ENCODE results near the gene FCN3. TPM values are rescaled to one million over a fixed set of nuclear protein-coding genes. Genes with fewer than 3 reads are reported as not detected.
A peak's percentile ranks its signal among the peaks of the same experiment; 100 is the strongest.

Gene FCN3
- total RNA-seq (2011; cell fraction: chromatin; rRNA removed; ENCODE audit: low replicate concordance) = not detected in 2 replicates
- not detected in 2 replicates for total RNA-seq (2011; cell fraction: nucleolus; rRNA removed)
- total RNA-seq (2011; cell fraction: nucleoplasm; rRNA removed) = not detected in 2 replicates
- total RNA-seq (2014; rRNA removed) = not detected in 2 replicates
- not detected in 2 replicates for total RNA-seq (2014; rRNA removed; fragmentation: Illumina TruSeq; extraction: Trizol)
- total RNA-seq (2015; rRNA removed; fragmentation: Illumina TruSeq; extraction: Trizol) = not detected in 2 replicates
- total RNA-seq (2021) = 0.31 and 0.49 TPM in 2 replicates
- 0.15 TPM in 1 of 2 replicates, not detected in the other for polyA plus RNA-seq (2011; rRNA removed)
- 0.06 TPM in 1 of 2 replicates, not detected in the other for polyA plus RNA-seq (2011; cell fraction: cytosol; rRNA removed)
- polyA plus RNA-seq (2011; cell fraction: nucleus; rRNA removed) = 0.35 TPM in 1 of 2 replicates, not detected in the other
- 0.21 TPM in 1 of 2 replicates, not detected in the other for polyA plus RNA-seq (2012)
- not detected in 2 replicates for polyA plus RNA-seq (2014; fragmentation: Illumina TruSeq; extraction: Trizol)
- polyA plus RNA-seq (2014; fragmentation: Nextera tagmentation; extraction: Ambion mirVana) = not detected
- polyA plus RNA-seq (2014; rRNA removed) = not detected in 2 replicates
- polyA minus RNA-seq (2011; rRNA and poly(A)+ RNA removed) = not detected in 2 replicates
- polyA minus RNA-seq (2011; cell fraction: cytosol; rRNA and poly(A)+ RNA removed) = not detected in 2 replicates
- polyA minus RNA-seq (2011; cell fraction: nucleus; rRNA and poly(A)+ RNA removed) = not detected in 2 replicates
- Bru-seq, nascent RNA = not detected
- BruChase-seq, experiment 1, labeled RNA remaining after a 2-hour chase = not detected
- percentile 21 among the genes with signal in this experiment for BruChase-seq, experiment 2, labeled RNA remaining after a 6-hour chase
- long read RNA-seq, experiment 1 = 0 reads
- long read RNA-seq, experiment 2 = 0 reads
- long read RNA-seq, experiment 3 = 0 reads

- no peaks in the 10 kb centered on the region for H3K27me3 ChIP-seq (ENCODE audit: control insufficient read depth in 2 of 2, insufficient read depth in 2 of 2, low read length in 2 of 2)
- H3K9ac ChIP-seq (ENCODE audit: insufficient read depth in 1 of 2, low read depth in 2 of 2, low read length in 2 of 2) = peak within 1 kb of the TSS in 1 of 2 experiments; percentile 38; a peak in 1 of 4 replicates
- H3K79me2 ChIP-seq (ENCODE audit: control insufficient read depth, insufficient read depth, low read length) = no peaks in the 10 kb centered on the region
- CTCF ChIA-PET (ENCODE audit: low intra/inter-chr PET ratio) = no interaction called here
- no TSS peak for BruUV-seq (replicated peaks)
- WGBS (ENCODE audit: insufficient coverage, low coverage, missing lambda C conversion rate) = 27% methylated on average over 4 of the region's 4 CpGs
- H3K9me3 ChIP-seq (replicated peaks; ENCODE audit: control insufficient read depth, insufficient read depth, low read depth, low read length) = no peaks in the 10 kb centered on the region
- H3K4me3 ChIP-seq = no peak within 1 kb of the TSS
- H4K20me1 ChIP-seq (replicated peaks; ENCODE audit: control insufficient read depth, insufficient read depth, low read length) = no peaks in the 10 kb centered on the region
- no peak for DNase-seq (ENCODE audit: extremely low read depth in 1 of 4, low spot score in 3 of 4)
- in situ Hi-C loops (cut with MboI) = no loop called here
- POLR2A ChIA-PET = interaction anchor here (1.2 kb wide), 1 partner anchor 9 kb away, joined by 5 read pairs; no protein-coding TSS in a partner anchor
- H3K4me2 ChIP-seq (ENCODE audit: insufficient read depth, low read length) = no peak within 1 kb of the TSS
- FAIRE-seq = no peak
- peaks cover 4 to 29% of the 10 kb centered on the region in 2 experiments; a peak in 4 of 5 replicates for H3K4me1 ChIP-seq (replicated peaks in 1 of 2; ENCODE audit: control insufficient read depth in 2 of 2, insufficient read depth in 2 of 2, low read length in 2 of 2)
- H3K27ac ChIP-seq (ENCODE audit: extremely low read depth, low read depth, low read length) = no peak within 1 kb of the TSS
- ATAC-seq = no peak
- intact Hi-C loops (cut with micrococcal nuclease) = loop anchor here (5.0 kb wide), 1 partner anchor 72 kb away; no protein-coding TSS in a partner anchor
- no peaks in the 10 kb centered on the region for H3K36me3 ChIP-seq (ENCODE audit: control insufficient read depth, insufficient read depth, low read length)
- no peaks in the 10 kb centered on the region for H3K9me1 ChIP-seq (ENCODE audit: control insufficient read depth, insufficient read depth, low read length)
- no peak within 1 kb of the TSS for H2AFZ ChIP-seq (ENCODE audit: low read depth, low read length)
- no peak for TF ChIP-seq ZNF584 (CRISPR knock-in tag; IDR thresholded peaks at IDR 0.05; ENCODE audit: low read depth)
- no peak for TF ChIP-seq MXI1 (IDR thresholded peaks at IDR 0.05; ENCODE audit: low read depth, low read length)
- no peak for TF ChIP-seq ZBTB2 (IDR thresholded peaks at IDR 0.05)
- TF ChIP-seq NFATC3 (IDR thresholded peaks at IDR 0.05) = no peak
- TF ChIP-seq ARID1B (IDR thresholded peaks at IDR 0.05) = no peak
- no peak for TF ChIP-seq RNF219 (CRISPR knock-in tag; IDR thresholded peaks at IDR 0.05)
- no peak for TF ChIP-seq SRF (CRISPR knock-in tag; IDR thresholded peaks at IDR 0.05)
- no peak for TF ChIP-seq GATA2 (CRISPR knock-in tag; IDR thresholded peaks at IDR 0.05)
These were observed at the start of gene FCN3 for GRCh38 chr1:27374362-27375086. TSS of gene FCN3 (minus strand) at chr1:27374824. CDS start at chr1:27374818, 6 bp downstream.
